H1 (cell line): ENCODE data around the gene CNNM4. TPM values are rescaled to one million over a fixed set of nuclear protein-coding genes. Genes with fewer than 3 reads are reported as not detected.

ENCODE experiments used
- CTCF ChIA-PET: fragments of 300-600 bp; sonication (Branson Sonifier 250); formaldehyde crosslinking; loops from one replicate; lab custom pipeline; 2021; ENCODE audit not compliant: partially characterized antibody; lab: Charles Lee
- POLR2A ChIA-PET: fragments of 300-600 bp; sonication (Branson Sonifier 250); formaldehyde crosslinking; loops from one replicate; lab custom pipeline; 2021; ENCODE audit warnings: inconsistent platforms; ENCODE audit not compliant: partially characterized antibody; lab: Charles Lee
- DNase-seq, 2 experiments: peaks; one replicate each; pipeline versions ENCODE4 v3.0.0 to v3.0.0-alpha.2; 2010 to 2022; ENCODE audit warnings: low spot score in 2 of 2, low read depth in 1 of 2, mixed read lengths in 1 of 2
- FAIRE-seq: peaks from 2 replicates; lab custom pipeline; 2011; peaks lifted over from hg19 to GRCh38; lab: Jason Lieb, UNC
- H2AFZ ChIP-seq: 2 replicates; pipeline ENCODE4 v1.8.1; 2012; ENCODE audit warnings: low read length, inconsistent platforms
- H2AK5ac ChIP-seq: 2 replicates; pipeline ENCODE4 v1.6.1; 2013; ENCODE audit warnings: low read depth, low read length
- H2BK120ac ChIP-seq: replicated peaks from 2 replicates; pipeline ENCODE3; 2013; ENCODE audit warnings: low read depth, low read length, inconsistent platforms
- H2BK12ac ChIP-seq: 2 replicates; pipeline ENCODE4 v1.6.1; 2013; ENCODE audit warnings: low read depth, low read length
- H2BK15ac ChIP-seq: 2 replicates; pipeline ENCODE4 v1.6.1; 2013; ENCODE audit warnings: low read length
- H2BK20ac ChIP-seq: 2 replicates; pipeline ENCODE4 v1.6.1; 2013; ENCODE audit warnings: low read length
- H2BK5ac ChIP-seq: 2 replicates; pipeline ENCODE4 v1.6.1; 2013; ENCODE audit warnings: low read depth, low read length
- H3K14ac ChIP-seq: 2 replicates; pipeline ENCODE4 v1.6.1; 2013; ENCODE audit warnings: inconsistent platforms; ENCODE audit not compliant: insufficient read length
- H3K18ac ChIP-seq: 2 replicates; pipeline ENCODE4 v1.6.1; 2013; ENCODE audit warnings: low read length; ENCODE audit errors: extremely low read depth
- H3K23ac ChIP-seq: 2 replicates; pipeline ENCODE4 v1.6.1; 2013; ENCODE audit warnings: inconsistent platforms; ENCODE audit not compliant: insufficient read length
- H3K23me2 ChIP-seq: 2 replicates; pipeline ENCODE4 v1.6.1; 2013; ENCODE audit warnings: low read depth, low read length
- H3K27ac ChIP-seq: 2 replicates; pipeline ENCODE4 v1.6.1; 2011; ENCODE audit warnings: low read depth, low read length, inconsistent platforms
- H3K27me3 ChIP-seq, 4 experiments: replicated peaks in 1 of 4; 1 replicate in 1 of 4; 2 replicates in 3 of 4; pipeline versions ENCODE4 v1.6.1 to v1.8.1; 2011 to 2013; ENCODE audit warnings: low read length in 3 of 4, mild to moderate bottlenecking in 3 of 4, inconsistent platforms in 2 of 4, mixed read lengths in 2 of 4, moderate library complexity in 1 of 4; ENCODE audit not compliant: control insufficient read depth in 3 of 4, insufficient read depth in 3 of 4; ENCODE audit errors: extremely low read depth in 1 of 4
- H3K36me3 ChIP-seq, 4 experiments: 2 replicates each; pipeline versions ENCODE4 v1.6.1 to v1.8.1; 2011 to 2013; ENCODE audit warnings: mild to moderate bottlenecking in 4 of 4, low read length in 3 of 4, moderate library complexity in 2 of 4, control low read depth in 1 of 4, inconsistent platforms in 1 of 4; ENCODE audit not compliant: insufficient read depth in 4 of 4, control insufficient read depth in 2 of 4
- H3K4ac ChIP-seq: replicated peaks from 2 replicates; pipeline ENCODE3; 2013; ENCODE audit warnings: low read length, low read depth, mixed read lengths, inconsistent platforms; ENCODE audit not compliant: insufficient read length
- H3K4me1 ChIP-seq, 4 experiments: replicated peaks in 1 of 4; 1 replicate in 1 of 4; 2 replicates in 3 of 4; pipeline versions ENCODE4 v1.6.1 to v1.8.1; 2011 to 2013; ENCODE audit warnings: low read length in 3 of 4, inconsistent platforms in 2 of 4, mixed read lengths in 1 of 4; ENCODE audit not compliant: insufficient read depth in 4 of 4, control insufficient read depth in 3 of 4
- H3K4me2 ChIP-seq, 2 experiments: 2 replicates each; pipeline versions ENCODE4 v1.6.1 to v1.8.1; 2011 to 2013; ENCODE audit warnings: low read depth in 2 of 2, low read length in 2 of 2, control low read depth in 1 of 2, inconsistent platforms in 1 of 2, mild to moderate bottlenecking in 1 of 2; ENCODE audit not compliant: insufficient read depth in 1 of 2
- H3K4me3 ChIP-seq, 4 experiments: fragments of 200-600, 300-600 bp in 1 of 4; sonication (generic), shearing (Covaris generic), sonication (Bioruptor Twin) in 1 of 4; 2 replicates each; pipeline versions ENCODE4 v1.5.1 to v1.8.1; 2011 to 2016; ENCODE audit warnings: low read length in 4 of 4, low read depth in 3 of 4, control low read depth in 2 of 4, inconsistent platforms in 2 of 4, mild to moderate bottlenecking in 2 of 4, mixed read lengths in 1 of 4, moderate library complexity in 1 of 4; ENCODE audit not compliant: insufficient read depth in 2 of 4; ENCODE audit errors: extremely low read depth in 1 of 4
- H3K56ac ChIP-seq: replicated peaks from 2 replicates; pipeline ENCODE3; 2013; ENCODE audit warnings: low read depth, mild to moderate bottlenecking, mixed read lengths, low read length, inconsistent platforms; ENCODE audit not compliant: insufficient read length
- H3K79me1 ChIP-seq: 2 replicates; pipeline ENCODE4 v1.6.1; 2013; ENCODE audit warnings: low read depth, low read length, control low read depth
- H3K79me2 ChIP-seq, 2 experiments: 2 replicates each; pipeline versions ENCODE4 v1.6.1 to v1.8.1; 2012 to 2013; ENCODE audit warnings: low read length in 2 of 2, mild to moderate bottlenecking in 2 of 2, inconsistent platforms in 1 of 2; ENCODE audit not compliant: insufficient read depth in 2 of 2, control insufficient read depth in 1 of 2
- H3K9ac ChIP-seq, 4 experiments: replicated peaks in 1 of 4; 1 replicate in 1 of 4; 2 replicates in 3 of 4; pipeline versions ENCODE4 v1.6.1 to v1.8.1; 2011 to 2013; ENCODE audit warnings: low read depth in 3 of 4, low read length in 3 of 4, control low read depth in 2 of 4, mild to moderate bottlenecking in 2 of 4, moderate library complexity in 2 of 4, inconsistent platforms in 1 of 4; ENCODE audit errors: extremely low read depth in 1 of 4
- H3K9me3 ChIP-seq, 2 experiments: 2 replicates each; pipeline versions ENCODE4 v1.6.1 to v1.8.1; 2012 to 2013; ENCODE audit warnings: mild to moderate bottlenecking in 2 of 2, moderate library complexity in 2 of 2, control low read depth in 1 of 2, inconsistent platforms in 1 of 2, low read depth in 1 of 2, low read length in 1 of 2, mixed read lengths in 1 of 2; ENCODE audit not compliant: insufficient read depth in 2 of 2
- H4K20me1 ChIP-seq, 2 experiments: replicated peaks in 1 of 2; 2 replicates each; pipeline versions ENCODE3 to v1.8.1; 2011 to 2013; ENCODE audit warnings: inconsistent platforms in 2 of 2, low read length in 2 of 2, mild to moderate bottlenecking in 1 of 2; ENCODE audit not compliant: insufficient read depth in 2 of 2, control insufficient read depth in 1 of 2
- H4K5ac ChIP-seq: 2 replicates; pipeline ENCODE4 v1.6.1; 2013; ENCODE audit warnings: low read length, low read depth, mixed read lengths, inconsistent platforms; ENCODE audit not compliant: insufficient read length
- H4K8ac ChIP-seq: 2 replicates; pipeline ENCODE4 v1.8.0; 2013; ENCODE audit warnings: mild to moderate bottlenecking, moderate library complexity, low read length, inconsistent platforms; ENCODE audit not compliant: insufficient read depth; ENCODE audit errors: extremely low read depth
- H4K91ac ChIP-seq: replicated peaks from 2 replicates; pipeline ENCODE3; 2013; ENCODE audit warnings: low read length, mixed read lengths, inconsistent platforms; ENCODE audit not compliant: insufficient read length
- CTCF ChIP-seq, 3 experiments: IDR thresholded peaks; 1 replicate in 2 of 3; 2 replicates in 1 of 3; pipeline versions ENCODE4 v1.5.1 to v1.6.1; 2011; ENCODE audit warnings: low read length in 3 of 3, mild to moderate bottlenecking in 3 of 3, inconsistent platforms in 2 of 3, low read depth in 1 of 3, moderate library complexity in 1 of 3; ENCODE audit not compliant: insufficient read depth in 1 of 3; ENCODE audit errors: control extremely low read depth in 1 of 3
- GTF2F1 ChIP-seq: IDR thresholded peaks from 2 replicates; pipeline ENCODE4 v1.6.1; 2012; ENCODE audit warnings: low read depth, low read length, improper control_type of control experiment, borderline replicate concordance
- HDAC2 ChIP-seq, 2 experiments: fragments of 300-600 bp in 1 of 2; sonication (generic) in 1 of 2; IDR thresholded peaks; 2 replicates each; pipeline ENCODE4 v1.6.1; 2011 to 2012; ENCODE audit warnings: low read depth in 2 of 2, low read length in 2 of 2, mild to moderate bottlenecking in 2 of 2, moderate library complexity in 2 of 2, borderline replicate concordance in 1 of 2, inconsistent platforms in 1 of 2
- SP1 ChIP-seq: IDR thresholded peaks from 2 replicates; pipeline ENCODE4 v1.6.1; 2011; ENCODE audit warnings: low read depth, low read length
- SRF ChIP-seq: IDR thresholded peaks from 2 replicates; pipeline ENCODE4 v1.6.1; 2011; ENCODE audit warnings: mild to moderate bottlenecking, low read depth, low read length, moderate library complexity
- WGBS, 2 experiments: shearing (Covaris generic) in 1 of 2; methylation state at CpG; one replicate each; pipeline versions ENCODE4 v1.1.6 to v1.1.7; 2013 to 2015; ENCODE audit warnings: low lambda C conversion rate in 2 of 2, mixed read lengths in 2 of 2, inconsistent platforms in 1 of 2, low coverage in 1 of 2, missing lambda C conversion rate in 1 of 2; ENCODE audit not compliant: insufficient replicate concordance in 2 of 2, insufficient coverage in 1 of 2, insufficient read length in 1 of 2; ENCODE audit errors: extremely low coverage in 1 of 2, missing lambda C conversion rate in 1 of 2; 5-methylcytosine and 5-hydroxymethylcytosine counted together
- polyA plus RNA-seq, 7 experiments: library from polyadenylated mRNA; depleted of rRNA in 3 of 7; stranded (reverse) in 5 of 7; unstranded in 2 of 7; fragments of >200 nt in 5 of 7; fragments of 200-250 nt in 2 of 7; gene quantifications; 1 replicate in 5 of 7; 2 replicates in 1 of 7; 4 replicates in 1 of 7; pipeline versions ENCODE4 v1.2.1 to v1.2.3, GENCODE V29; 2011 to 2013; ENCODE audit warnings: missing spikeins in 2 of 7, mixed read lengths in 2 of 7
- total RNA-seq: library from RNA; stranded (reverse); fragmentation: NEBNext Ultra II Directional; extraction: Animal tissue kit (Norgen Biotek cat#: 25700); gene quantifications from 2 replicates; pipeline ENCODE4 v1.2.1, GENCODE V29; 2021
- TF ChIP-seq, protein P1 (sequence below): IDR thresholded peaks from 2 replicates; pipeline ENCODE4 v1.6.1; 2011; ENCODE audit warnings: low read depth, mild to moderate bottlenecking, low read length; ENCODE audit not compliant: insufficient read depth
- TF ChIP-seq, protein P2 (sequence below): IDR thresholded peaks from 2 replicates; pipeline ENCODE4 v1.6.1; 2011; ENCODE audit warnings: low read length, improper control_type of control experiment

Gene CNNM4
- total and polyA plus RNA-seq, 2 of the 8 experiments (the other 6 are each of a cell fraction or from before 2014, with no cell fraction given), result 10.3 to 11.0 TPM

DNA sequence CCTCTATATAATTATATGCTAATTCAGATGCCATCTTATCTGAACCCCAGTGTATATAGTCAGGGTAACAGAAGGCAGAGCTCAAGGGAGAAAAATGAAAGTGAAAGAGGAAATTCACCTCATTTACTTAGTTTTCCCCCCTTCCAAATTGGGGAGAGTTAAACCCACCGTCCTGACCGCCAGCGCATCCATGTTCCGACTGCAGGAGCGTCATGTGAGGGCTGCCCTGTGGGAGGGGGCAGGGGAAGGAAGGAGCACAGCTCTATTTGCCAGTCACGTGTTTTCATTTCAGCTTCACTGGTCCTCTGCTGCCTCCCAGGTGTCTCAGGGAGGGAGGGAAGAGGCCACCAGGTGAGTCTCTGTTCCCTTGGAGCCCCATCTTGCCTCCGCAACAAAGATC is 13.2 kb downstream of the CNNM4 start:
- no peaks in the 10 kb centered on the region for H3K27me3 ChIP-seq
- no peak overlapping the region for H3K4me3 ChIP-seq
- DNase-seq (no peak), FAIRE-seq (no peak)
- H3K79me1 ChIP-seq, result peaks cover 6% of the 10 kb centered on the region
- no peak overlapping the region for H3K9ac ChIP-seq
- no peak overlapping the region for H3K56ac ChIP-seq
- peak overlapping the region; percentile 58; the same call in 1 of the 2 replicates for H3K27ac ChIP-seq
- no peaks in the 10 kb centered on the region for H3K79me2 ChIP-seq
- H2AK5ac ChIP-seq, result no peak overlapping the region
- CTCF ChIA-PET, result interaction anchor here (0.7 to 7.3 kb wide), 9 partner anchors 9 to 335 kb away, joined by 3 to 64 read pairs (median 3); partner anchors contain the start of genes ANKRD39 and CNNM4
- no peaks in the 10 kb centered on the region for H3K36me3 ChIP-seq
- POLR2A ChIA-PET, result interaction anchor here (1.0 to 2.2 kb wide), 3 partner anchors 10 to 26 kb away, joined by 3 to 7 read pairs (median 3); no protein-coding TSS in a partner anchor
- H2BK20ac ChIP-seq, result no peak overlapping the region
- no peak overlapping the region for H3K14ac ChIP-seq
- no peak overlapping the region for H4K5ac ChIP-seq
- H3K4me2 ChIP-seq, result peak overlapping the region in 1 of 2 experiments; percentile 13; a peak in 1 of 4 replicates
- no peak overlapping the region for H2AFZ ChIP-seq
- TF ChIP-seq, protein P1, sequence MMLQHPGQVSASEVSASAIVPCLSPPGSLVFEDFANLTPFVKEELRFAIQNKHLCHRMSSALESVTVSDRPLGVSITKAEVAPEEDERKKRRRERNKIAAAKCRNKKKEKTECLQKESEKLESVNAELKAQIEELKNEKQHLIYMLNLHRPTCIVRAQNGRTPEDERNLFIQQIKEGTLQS, result 0 out of 2 replicates have a peak, but pooled peaks have one; percentile 8
- no peak for TF ChIP-seq GTF2F1
- no peak for TF ChIP-seq SRF
- TF ChIP-seq HDAC2 (IDR thresholded peaks at IDR 0.05; ENCODE audit: borderline replicate concordance in 1 of 2, low read depth in 2 of 2, low read length in 2 of 2), result no peak
- TF ChIP-seq SP1, result no peak
- TF ChIP-seq CTCF (IDR thresholded peaks at IDR 0.05; ENCODE audit: control extremely low read depth in 1 of 3, insufficient read depth in 1 of 3, low read depth in 1 of 3, low read length in 3 of 3), result 0 out of 4 replicates have a peak, but pooled peaks of 1 of the 3 experiments have one; percentile 1
- TF ChIP-seq, protein P2, sequence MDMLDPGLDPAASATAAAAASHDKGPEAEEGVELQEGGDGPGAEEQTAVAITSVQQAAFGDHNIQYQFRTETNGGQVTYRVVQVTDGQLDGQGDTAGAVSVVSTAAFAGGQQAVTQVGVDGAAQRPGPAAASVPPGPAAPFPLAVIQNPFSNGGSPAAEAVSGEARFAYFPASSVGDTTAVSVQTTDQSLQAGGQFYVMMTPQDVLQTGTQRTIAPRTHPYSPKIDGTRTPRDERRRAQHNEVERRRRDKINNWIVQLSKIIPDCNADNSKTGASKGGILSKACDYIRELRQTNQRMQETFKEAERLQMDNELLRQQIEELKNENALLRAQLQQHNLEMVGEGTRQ, result peak; percentile 37
- H2BK12ac ChIP-seq, result no peak overlapping the region
- no peak overlapping the region for H2BK15ac ChIP-seq
- peak overlapping the region; percentile 6; the same call in 1 of the 2 replicates for H2BK5ac ChIP-seq
- H3K18ac ChIP-seq, result no peak overlapping the region
- peak overlapping the region; percentile 89 for H4K8ac ChIP-seq
- H4K20me1 ChIP-seq, result peaks cover 0 to 2% of the 10 kb centered on the region in 2 experiments
- no peaks in the 10 kb centered on the region for H3K23me2 ChIP-seq
- WGBS, 2 experiments, result 85% methylated on average over 7 of the region's 7 CpGs; no CpG with 5 or more reads in 1 of the 2 experiments
- H2BK120ac ChIP-seq, result no peak overlapping the region
- H3K4me1 ChIP-seq, result peaks cover 0 to 4% (median 0%) of the 10 kb centered on the region in 4 experiments; a peak in 3 of 7 replicates
- no peak overlapping the region for H3K23ac ChIP-seq
- H4K91ac ChIP-seq, result no peak overlapping the region
- no peaks in the 10 kb centered on the region for H3K9me3 ChIP-seq
- H3K4ac ChIP-seq, result no peak overlapping the region
